HL-60 (cell line): Measurements from ENCODE around the gene CHI3L1.

Source experiments
- DNase-seq, 2 experiments: peaks; one replicate each; pipeline ENCODE4 v3.0.0-alpha.2; 2010 to 2020; ENCODE audit warnings: low read depth in 1 of 2, low spot score in 1 of 2
- H3K27ac ChIP-seq: fragments of 250-450 bp; sonication (Bioruptor Pico); replicated peaks from 2 replicates; pipeline ENCODE4 v1.5.1; 2020; ENCODE audit warnings: mild to moderate bottlenecking, moderate library complexity
- H3K27me3 ChIP-seq: fragments of 250-450 bp; sonication (Bioruptor Pico); 2 replicates; pipeline ENCODE4 v1.5.1; 2021; ENCODE audit warnings: mild to moderate bottlenecking, moderate library complexity; ENCODE audit not compliant: insufficient read depth, poor library complexity, severe bottlenecking
- H3K4me3 ChIP-seq: replicated peaks from 2 replicates; pipeline ENCODE4 v1.5.1; 2011; ENCODE audit warnings: mild to moderate bottlenecking, control low read depth, low read length; ENCODE audit not compliant: insufficient read depth
- GABPA ChIP-seq: IDR thresholded peaks from 2 replicates; pipeline ENCODE4 v1.6.1; 2012; ENCODE audit warnings: low read depth
- POLR2AphosphoS5 ChIP-seq: IDR thresholded peaks from 2 replicates; pipeline ENCODE4 v1.6.1; 2012; ENCODE audit warnings: low read depth
- SPI1 ChIP-seq: IDR thresholded peaks from 2 replicates; pipeline ENCODE4 v1.6.1; 2012; ENCODE audit warnings: low read depth, mild to moderate bottlenecking, borderline replicate concordance
- TF ChIP-seq, protein P1 (sequence below): IDR thresholded peaks from 2 replicates; pipeline ENCODE4 v1.6.1; 2012; ENCODE audit warnings: low read depth; ENCODE audit not compliant: insufficient replicate concordance
- TF ChIP-seq, protein P2 (sequence below): IDR thresholded peaks from one replicate; pipeline ENCODE4 v1.5.1; 2011; ENCODE audit warnings: low read length, control low read depth, inconsistent platforms; ENCODE audit not compliant: insufficient read depth

Gene CHI3L1

DNA sequence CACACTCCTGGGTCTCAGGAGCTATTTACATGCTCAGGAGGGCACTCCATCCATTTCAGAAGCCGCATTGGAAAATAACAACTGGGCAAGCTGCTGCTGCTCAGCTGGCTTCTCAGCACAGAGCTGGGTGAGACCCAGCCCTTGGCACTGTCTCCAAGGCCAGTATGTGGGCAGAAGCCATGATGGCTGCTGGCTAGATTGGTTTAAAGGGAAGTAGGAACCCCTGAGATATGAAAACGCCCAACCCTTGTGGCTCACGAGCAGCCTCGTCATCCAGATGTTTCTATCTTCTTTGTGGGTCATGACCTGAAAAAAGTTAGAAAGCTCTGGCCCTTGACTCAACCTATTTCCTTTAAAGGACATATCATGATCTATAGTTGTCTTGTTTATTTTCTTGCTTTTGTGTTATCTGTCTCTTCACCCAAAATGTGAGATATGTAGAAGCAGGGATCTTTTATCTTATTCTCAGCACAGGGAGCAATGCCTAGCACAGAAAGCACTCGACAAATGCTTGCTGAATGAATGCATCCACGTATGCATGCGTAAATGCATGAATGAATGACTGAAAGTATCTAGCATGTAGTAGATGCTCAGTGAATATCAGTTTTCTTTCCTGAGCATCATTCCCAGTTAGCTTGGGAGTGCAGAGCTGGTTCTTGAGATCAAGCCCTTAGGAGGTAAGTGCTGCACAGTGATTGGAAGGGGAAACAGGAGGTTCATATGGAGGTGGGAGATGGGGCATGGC is 22.4 kb downstream of the CHI3L1 start:
- Histone ChIP-seq H3K27me3 (no peaks in the 10 kb centered on the region), H3K4me3 (no peak overlapping the region), H3K27ac (no peak overlapping the region)
- TF ChIP-seq GABPA = no peak
- DNase-seq = no peak

DNA sequence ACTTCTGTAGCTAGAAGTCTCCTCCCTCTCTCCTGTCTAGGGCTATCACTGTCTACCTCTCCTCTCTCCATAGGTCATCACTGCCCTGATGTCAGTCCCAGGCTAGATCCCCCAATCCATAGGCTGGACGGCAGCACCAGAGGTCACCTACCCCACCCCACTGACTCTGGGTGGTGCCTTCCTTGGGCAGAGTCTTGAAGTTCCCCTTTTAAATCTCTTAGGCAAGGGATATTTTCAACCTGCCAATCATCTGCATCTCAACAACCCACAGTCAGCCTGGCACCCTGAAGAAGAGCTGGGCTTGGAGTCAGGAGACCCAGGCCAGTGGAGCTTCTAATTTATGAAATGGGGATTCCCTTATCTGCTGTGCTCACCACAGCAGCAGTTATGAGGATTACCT is 24.1 kb downstream of the CHI3L1 start:
- no peak overlapping the region for H3K27ac ChIP-seq
- no peak overlapping the region for H3K4me3 ChIP-seq
- TF ChIP-seq POLR2AphosphoS5 (no peak), SPI1 (no peak)
- TF ChIP-seq, protein P1, sequence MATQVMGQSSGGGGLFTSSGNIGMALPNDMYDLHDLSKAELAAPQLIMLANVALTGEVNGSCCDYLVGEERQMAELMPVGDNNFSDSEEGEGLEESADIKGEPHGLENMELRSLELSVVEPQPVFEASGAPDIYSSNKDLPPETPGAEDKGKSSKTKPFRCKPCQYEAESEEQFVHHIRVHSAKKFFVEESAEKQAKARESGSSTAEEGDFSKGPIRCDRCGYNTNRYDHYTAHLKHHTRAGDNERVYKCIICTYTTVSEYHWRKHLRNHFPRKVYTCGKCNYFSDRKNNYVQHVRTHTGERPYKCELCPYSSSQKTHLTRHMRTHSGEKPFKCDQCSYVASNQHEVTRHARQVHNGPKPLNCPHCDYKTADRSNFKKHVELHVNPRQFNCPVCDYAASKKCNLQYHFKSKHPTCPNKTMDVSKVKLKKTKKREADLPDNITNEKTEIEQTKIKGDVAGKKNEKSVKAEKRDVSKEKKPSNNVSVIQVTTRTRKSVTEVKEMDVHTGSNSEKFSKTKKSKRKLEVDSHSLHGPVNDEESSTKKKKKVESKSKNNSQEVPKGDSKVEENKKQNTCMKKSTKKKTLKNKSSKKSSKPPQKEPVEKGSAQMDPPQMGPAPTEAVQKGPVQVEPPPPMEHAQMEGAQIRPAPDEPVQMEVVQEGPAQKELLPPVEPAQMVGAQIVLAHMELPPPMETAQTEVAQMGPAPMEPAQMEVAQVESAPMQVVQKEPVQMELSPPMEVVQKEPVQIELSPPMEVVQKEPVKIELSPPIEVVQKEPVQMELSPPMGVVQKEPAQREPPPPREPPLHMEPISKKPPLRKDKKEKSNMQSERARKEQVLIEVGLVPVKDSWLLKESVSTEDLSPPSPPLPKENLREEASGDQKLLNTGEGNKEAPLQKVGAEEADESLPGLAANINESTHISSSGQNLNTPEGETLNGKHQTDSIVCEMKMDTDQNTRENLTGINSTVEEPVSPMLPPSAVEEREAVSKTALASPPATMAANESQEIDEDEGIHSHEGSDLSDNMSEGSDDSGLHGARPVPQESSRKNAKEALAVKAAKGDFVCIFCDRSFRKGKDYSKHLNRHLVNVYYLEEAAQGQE = no peak
- TF ChIP-seq, protein P2, sequence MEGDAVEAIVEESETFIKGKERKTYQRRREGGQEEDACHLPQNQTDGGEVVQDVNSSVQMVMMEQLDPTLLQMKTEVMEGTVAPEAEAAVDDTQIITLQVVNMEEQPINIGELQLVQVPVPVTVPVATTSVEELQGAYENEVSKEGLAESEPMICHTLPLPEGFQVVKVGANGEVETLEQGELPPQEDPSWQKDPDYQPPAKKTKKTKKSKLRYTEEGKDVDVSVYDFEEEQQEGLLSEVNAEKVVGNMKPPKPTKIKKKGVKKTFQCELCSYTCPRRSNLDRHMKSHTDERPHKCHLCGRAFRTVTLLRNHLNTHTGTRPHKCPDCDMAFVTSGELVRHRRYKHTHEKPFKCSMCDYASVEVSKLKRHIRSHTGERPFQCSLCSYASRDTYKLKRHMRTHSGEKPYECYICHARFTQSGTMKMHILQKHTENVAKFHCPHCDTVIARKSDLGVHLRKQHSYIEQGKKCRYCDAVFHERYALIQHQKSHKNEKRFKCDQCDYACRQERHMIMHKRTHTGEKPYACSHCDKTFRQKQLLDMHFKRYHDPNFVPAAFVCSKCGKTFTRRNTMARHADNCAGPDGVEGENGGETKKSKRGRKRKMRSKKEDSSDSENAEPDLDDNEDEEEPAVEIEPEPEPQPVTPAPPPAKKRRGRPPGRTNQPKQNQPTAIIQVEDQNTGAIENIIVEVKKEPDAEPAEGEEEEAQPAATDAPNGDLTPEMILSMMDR = no peak
- DNase-seq = no peak
- no peaks in the 10 kb centered on the region for H3K27me3 ChIP-seq

DNA sequence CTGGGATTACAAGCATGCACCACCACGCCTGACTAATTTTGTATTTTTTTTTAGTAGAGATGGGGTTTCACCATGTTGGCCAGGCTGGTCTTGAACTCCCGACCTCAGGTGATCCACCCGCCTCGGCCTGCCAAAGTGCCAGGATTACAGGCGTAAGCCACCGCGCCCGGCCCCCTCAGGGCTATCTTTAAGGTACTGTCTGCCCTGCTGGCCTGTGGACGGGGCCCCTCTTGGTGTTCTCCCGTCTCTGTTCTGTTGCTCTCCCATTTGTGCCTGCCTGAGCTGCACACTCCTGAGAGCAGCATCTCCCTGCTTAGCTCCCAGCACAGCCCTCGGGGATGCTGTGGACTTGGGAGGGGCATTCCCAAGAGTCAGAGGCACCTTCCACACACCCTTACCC is 24.8 kb downstream of the CHI3L1 start:
- Histone ChIP-seq H3K27me3 (no peaks in the 10 kb centered on the region), H3K4me3 (no peak overlapping the region), H3K27ac (no peak overlapping the region)
- DNase-seq = no peak
- TF ChIP-seq GABPA = no peak
- no peak for TF ChIP-seq SPI1

DNA sequence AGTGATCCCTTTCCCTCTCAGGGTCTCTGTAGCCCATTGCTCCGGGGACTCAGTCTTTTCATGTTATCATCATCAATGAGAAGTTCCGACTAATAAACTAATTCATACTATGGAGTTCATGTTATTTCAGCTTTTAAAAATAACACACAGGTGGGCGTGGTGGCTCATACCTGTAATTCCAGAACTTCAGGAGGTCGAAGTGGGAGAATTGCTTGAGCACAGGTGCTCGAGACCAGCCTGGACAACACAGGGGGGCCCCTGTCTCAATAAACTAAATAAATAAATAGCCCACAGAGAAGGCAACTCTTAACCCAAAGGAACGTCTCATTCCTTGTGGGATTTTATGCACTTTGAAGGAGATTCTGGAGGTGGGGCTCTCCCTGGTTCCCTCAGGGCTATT is 25.3 kb downstream of the CHI3L1 start:
- TF ChIP-seq, protein P1 = no peak
- TF ChIP-seq POLR2AphosphoS5 (no peak), GABPA (no peak)
- TF ChIP-seq, protein P2 = no peak
- Histone ChIP-seq H3K27me3 (no peaks in the 10 kb centered on the region), H3K27ac (no peak overlapping the region), H3K4me3 (no peak overlapping the region)
- DNase-seq = no peak

DNA sequence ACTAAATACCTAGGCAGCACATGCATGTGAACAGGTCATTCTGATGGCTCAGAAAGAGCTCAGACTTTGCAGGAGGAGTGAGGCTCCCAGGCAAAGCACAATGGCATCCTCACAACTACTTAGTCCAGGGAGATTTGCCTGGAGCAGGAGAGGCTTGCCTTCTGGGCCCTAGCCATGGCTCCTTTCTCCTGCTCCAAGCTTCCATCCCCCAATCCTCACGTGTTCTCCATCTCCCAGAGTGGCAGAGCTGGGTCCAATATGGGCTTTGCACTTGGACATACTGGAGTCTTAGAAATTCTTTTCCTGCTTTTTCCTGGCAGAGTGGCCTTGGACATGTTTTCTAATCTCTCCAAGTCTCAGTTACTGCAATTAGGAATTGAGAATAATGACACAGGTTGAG is 26.7 kb downstream of the CHI3L1 start:
- H3K27ac ChIP-seq = no peak overlapping the region
- no peak overlapping the region for H3K4me3 ChIP-seq
- TF ChIP-seq SPI1 (no peak), GABPA (no peak), POLR2AphosphoS5 (no peak)
- TF ChIP-seq, protein P2 = no peak
- TF ChIP-seq, protein P1 = no peak
- no peaks in the 10 kb centered on the region for H3K27me3 ChIP-seq
- no peak for DNase-seq
